GM12891 (cell line): ENCODE data around the gene THADA.

Experiments used
- DNase-seq: peaks from one replicate; pipeline ENCODE4 v3.0.0; 2011; ENCODE audit warnings: low spot score; ENCODE audit not compliant: insufficient read length
- FAIRE-seq: peaks from 2 replicates; lab custom pipeline; 2011; peaks lifted over from hg19 to GRCh38; lab: Jason Lieb, UNC
- PAX5 ChIP-seq: IDR thresholded peaks from 2 replicates; pipeline ENCODE4 v1.6.1; 2011; ENCODE audit warnings: low read length, moderate library complexity, mild to moderate bottlenecking; ENCODE audit not compliant: insufficient read depth, severe bottlenecking
- POLR2A ChIP-seq: IDR thresholded peaks from 2 replicates; pipeline ENCODE4 v1.6.1; 2011; ENCODE audit warnings: low read depth, low read length, control low read depth
- POLR2AphosphoS5 ChIP-seq: IDR thresholded peaks from 2 replicates; pipeline ENCODE4 v1.6.1; 2011; ENCODE audit warnings: low read depth, low read length, control low read depth
- POU2F2 ChIP-seq: IDR thresholded peaks from 2 replicates; pipeline ENCODE4 v1.6.1; 2011; ENCODE audit warnings: low read depth, mild to moderate bottlenecking, control low read depth, low read length, moderate library complexity
- SPI1 ChIP-seq: IDR thresholded peaks from 2 replicates; pipeline ENCODE4 v1.6.1; 2011; ENCODE audit warnings: low read depth, low read length, control low read depth
- TAF1 ChIP-seq: IDR thresholded peaks from 2 replicates; pipeline ENCODE4 v1.6.1; 2011; ENCODE audit warnings: low read depth, low read length, control low read depth

THADA gene

DNA sequence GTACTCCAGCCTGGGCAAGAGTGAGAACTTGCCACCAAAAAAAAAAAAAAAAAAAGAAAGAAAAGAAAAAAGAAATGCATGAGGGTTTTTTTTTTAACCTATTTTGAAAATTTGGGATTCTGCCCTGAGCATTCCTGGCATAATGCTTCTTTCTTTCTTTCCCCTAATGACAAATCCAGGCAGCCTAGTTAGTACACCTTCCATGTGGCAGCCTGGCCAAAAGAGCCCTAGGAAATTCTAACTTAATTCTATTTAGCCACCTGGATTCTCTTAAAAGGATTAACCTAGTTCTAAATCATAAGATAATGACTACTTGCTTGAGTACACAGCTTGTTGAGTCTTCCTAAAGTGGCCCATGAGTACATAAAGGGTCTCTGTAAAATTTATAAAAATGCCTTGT is 160.1 kb downstream of the THADA start:
- FAIRE-seq (no peak), DNase-seq (no peak)
- TF ChIP-seq POLR2AphosphoS5 = no peak
- no peak for TF ChIP-seq PAX5
- no peak for TF ChIP-seq SPI1
- no peak for TF ChIP-seq TAF1
- TF ChIP-seq POLR2A = no peak
- TF ChIP-seq POU2F2 = no peak

DNA sequence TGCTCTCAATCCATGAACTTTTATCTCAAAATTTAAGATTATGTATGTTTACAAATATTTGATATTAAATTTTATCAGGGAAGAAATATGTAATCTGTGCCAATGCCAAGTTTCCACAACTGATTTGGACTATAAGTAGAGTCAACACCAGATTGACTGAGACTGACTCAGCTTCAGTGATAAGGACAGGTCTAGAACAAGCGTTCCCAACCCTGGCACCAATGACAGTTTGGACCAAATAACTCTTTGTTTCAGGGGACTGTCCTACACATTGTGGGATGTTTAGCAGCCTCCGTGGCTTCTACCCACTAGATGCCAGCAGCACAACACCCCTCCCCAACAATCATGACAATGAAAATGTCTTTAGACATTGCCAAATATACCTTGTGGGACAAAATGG is 165.3 kb downstream of the THADA start:
- no peak for DNase-seq
- no peak for FAIRE-seq
- TF ChIP-seq SPI1 (no peak), PAX5 (no peak), POLR2AphosphoS5 (no peak), TAF1 (no peak), POLR2A (no peak), POU2F2 (no peak)

DNA sequence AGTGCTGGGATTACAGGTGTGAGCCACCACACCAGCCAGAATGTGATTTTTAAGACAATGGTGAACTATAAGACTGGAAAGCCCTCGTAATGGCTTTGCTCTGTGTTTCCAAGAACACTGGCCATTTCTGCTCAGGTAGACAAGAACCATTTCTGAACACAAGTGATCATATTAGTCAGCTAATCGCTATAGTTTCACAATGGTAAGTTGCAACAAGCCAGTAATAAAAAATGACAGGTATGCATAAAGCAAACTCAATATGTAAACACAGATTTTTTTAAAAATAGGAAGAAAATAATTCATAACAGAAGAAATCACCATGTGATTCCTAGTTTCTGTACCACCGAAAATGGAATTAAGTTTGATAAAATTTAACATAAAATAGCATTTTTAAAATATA is 166.5 kb downstream of the THADA start:
- DNase-seq (no peak), FAIRE-seq (no peak)
- TF ChIP-seq TAF1 = no peak

DNA sequence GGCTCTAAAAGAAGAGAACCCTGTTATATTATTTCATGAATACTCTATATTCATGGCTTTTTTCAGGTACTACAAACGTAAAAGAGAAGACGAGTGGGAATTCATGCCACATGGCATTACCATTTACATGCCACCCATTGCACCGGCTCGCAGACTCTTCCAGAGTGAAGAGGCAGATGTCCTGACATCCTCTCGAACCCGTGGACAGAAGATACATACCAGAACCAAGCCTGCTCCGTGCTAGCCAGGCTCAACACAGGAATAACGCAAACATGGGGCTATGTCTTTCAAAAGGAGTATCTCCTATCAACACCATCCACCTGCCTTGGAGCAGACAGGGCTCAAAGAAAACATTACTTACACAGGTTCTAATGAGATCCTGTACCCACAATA is 168.8 kb downstream of the THADA start:
- no peak for TF ChIP-seq POU2F2
- TF ChIP-seq TAF1 = no peak
- TF ChIP-seq PAX5 = no peak
- TF ChIP-seq SPI1 = no peak
- TF ChIP-seq POLR2A = no peak
- no peak for TF ChIP-seq POLR2AphosphoS5
- peak; percentile 66 for FAIRE-seq
- DNase-seq = no peak

DNA sequence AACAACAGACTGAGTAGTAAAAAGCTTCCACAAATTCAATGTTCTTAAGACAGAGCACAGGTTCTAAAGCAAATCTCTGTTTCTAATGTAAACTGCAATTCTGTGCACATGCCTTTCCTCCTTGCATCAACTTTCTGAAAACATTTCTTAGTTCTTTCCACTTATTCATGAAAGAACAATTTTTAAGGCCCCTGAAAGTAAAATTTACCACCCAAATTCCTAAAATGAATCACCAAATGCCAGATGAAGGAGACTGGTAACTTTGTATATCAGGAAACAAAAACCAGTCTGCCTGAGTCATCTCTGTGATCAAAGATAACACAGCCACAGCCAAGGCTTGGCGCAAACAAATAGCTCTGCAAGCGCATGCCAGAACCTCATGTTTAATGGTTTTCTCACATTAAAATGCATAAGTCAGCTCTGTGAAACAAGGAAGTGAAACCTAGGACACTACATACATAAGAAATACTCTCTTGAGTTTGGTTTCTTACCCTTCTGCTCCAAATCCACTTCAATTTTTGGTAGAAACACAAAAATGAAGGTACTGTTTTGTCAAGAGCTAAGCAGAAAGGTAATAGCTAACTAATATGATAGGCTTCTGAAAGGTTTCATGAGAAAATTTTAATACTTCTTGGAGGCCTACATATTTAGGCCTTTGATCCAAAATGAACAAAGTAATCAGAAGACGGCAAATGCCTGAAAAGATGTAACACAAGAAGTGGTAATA is 169.4 kb downstream of the THADA start:
- TF ChIP-seq SPI1 (peak; percentile 99), POU2F2 (peak; percentile 96), POLR2AphosphoS5 (no peak)
- DNase-seq (peak; percentile 35), FAIRE-seq (peak; percentile 78)

DNA sequence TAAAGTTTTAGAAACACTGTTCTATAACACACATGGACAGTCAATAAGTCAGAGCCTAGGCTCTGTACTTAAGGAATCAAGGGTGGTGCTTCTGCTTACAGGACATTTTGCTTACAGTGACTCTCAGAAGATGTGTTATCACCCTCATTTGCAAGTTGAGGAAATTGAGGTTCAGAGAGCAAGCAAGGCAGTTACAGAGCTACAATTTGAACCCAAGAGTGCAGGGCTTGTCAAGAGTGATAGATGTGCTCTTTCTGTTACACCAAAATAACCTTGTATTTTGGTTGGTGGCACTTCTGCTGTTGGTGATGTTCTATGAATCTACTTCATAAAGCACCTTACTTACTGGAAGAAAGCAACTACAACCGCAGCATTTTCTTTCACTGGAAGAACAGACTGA is 170.2 kb downstream of the THADA start:
- no peak for DNase-seq
- peak; percentile 67 for FAIRE-seq
- TF ChIP-seq PAX5 (no peak), POLR2A (no peak), SPI1 (no peak), TAF1 (no peak), POLR2AphosphoS5 (no peak)

DNA sequence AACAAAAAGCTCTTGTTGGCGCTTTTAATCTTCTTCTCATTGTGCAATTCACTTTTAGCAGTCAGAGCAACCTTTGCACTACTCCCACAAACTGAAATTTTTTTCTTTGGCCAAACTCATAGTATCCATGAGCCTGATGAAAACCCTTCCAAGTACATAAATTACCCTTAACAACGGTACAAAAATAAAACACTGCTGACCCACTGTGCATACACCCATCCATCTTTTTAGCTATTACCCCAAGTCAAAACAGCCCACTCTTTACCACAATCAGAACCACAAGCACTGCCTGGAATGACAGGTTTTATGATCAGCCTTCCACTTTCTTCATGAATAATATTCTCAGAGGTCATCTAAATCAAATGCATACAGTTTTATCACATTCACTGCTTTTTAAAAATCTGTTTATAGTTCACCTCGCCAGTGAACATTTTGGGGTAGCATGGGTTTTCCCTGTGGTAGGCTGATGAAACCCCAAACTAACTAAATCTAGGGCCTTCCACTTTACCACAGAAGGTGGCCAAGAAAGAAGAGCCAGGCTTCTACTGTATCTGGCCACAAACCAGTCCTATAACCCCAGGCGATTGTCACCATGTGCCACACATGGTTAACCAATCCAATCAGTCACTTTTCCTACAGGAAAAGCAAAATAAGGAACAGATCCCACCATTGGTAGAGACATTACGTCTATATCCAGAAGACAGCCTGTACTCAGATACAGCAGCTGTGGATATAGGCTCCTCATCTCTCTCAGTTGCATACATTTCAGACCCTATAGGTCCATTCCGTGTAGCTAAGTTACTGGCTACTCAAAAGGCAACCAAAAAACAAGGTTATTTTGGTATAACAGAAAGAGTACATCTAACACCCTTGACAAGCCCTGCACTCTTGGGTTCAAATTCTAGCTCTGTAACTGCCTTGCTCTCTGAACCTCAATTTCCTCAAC is 171.3 kb downstream of the THADA start:
- DNase-seq (no peak), FAIRE-seq (peak; percentile 71)
- no peak for TF ChIP-seq POLR2AphosphoS5
- TF ChIP-seq TAF1 = no peak

DNA sequence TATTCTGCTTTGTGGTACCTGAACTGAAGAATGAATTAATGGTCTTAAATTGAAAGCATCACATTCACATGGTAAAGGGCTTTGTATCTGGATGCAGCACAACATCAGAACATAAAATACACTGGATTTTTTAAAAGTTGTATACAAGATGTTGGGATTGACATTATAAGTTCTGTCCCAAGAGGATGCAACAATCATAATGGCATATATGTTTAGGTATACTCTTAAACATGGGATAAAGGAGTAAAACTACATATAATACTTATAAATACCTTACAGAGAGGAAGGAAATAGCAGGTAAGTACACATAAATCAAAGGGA is 171.9 kb downstream of the THADA start:
- DNase-seq (no peak), FAIRE-seq (no peak)
- TF ChIP-seq POLR2A = no peak
- TF ChIP-seq TAF1 = no peak
- no peak for TF ChIP-seq POLR2AphosphoS5
- no peak for TF ChIP-seq PAX5
- no peak for TF ChIP-seq SPI1
- TF ChIP-seq POU2F2 = no peak

DNA sequence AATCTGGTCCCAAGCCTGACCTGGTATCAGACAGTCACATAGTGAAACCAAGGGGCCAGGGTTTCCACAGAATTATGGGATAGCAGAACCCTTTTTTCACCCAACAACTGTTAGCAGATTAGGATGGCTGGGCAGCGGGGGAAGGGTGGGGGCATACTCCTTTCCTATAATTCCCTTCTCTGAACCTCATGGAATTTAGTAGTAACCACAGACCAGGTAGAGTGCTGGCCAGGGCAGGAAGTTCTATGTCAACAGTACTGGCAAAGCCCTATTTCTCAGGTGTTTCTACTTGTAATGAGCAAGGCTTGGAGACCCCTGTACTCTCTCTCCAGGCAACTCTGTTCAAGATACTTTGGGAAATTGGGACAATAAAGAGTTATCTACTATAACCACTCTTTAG is 174.6 kb downstream of the THADA start:
- FAIRE-seq (no peak), DNase-seq (no peak)
- TF ChIP-seq POU2F2 = no peak
- TF ChIP-seq PAX5 = no peak
- no peak for TF ChIP-seq SPI1
- TF ChIP-seq POLR2A = no peak
- TF ChIP-seq POLR2AphosphoS5 = no peak
- TF ChIP-seq TAF1 = no peak

DNA sequence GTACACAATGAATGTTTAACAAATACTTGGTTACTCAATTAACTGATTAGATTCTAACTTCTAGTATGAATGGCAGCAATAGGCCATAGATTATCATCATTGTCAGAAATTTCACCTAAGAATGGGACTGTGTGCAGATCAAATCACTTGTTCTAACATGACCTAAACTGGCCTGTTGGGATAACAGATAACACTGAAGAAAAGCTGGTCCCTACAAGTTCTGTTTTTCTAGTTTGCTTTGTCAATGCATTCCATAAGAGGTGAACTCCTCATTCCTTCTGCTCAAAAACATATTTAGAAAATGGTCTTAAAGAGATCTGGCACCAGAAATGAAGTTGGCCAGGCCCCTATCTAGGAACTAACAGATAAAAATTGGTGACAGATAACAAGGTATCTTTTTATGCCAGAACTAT is 175.4 kb downstream of the THADA start:
- no peak for TF ChIP-seq TAF1
- TF ChIP-seq POLR2AphosphoS5 = no peak
- TF ChIP-seq SPI1 = no peak
- TF ChIP-seq POLR2A = no peak
- no peak for TF ChIP-seq POU2F2
- no peak for TF ChIP-seq PAX5
- no peak for DNase-seq
- no peak for FAIRE-seq
